ACHN (cell line): ENCODE results near the gene ATRNL1.

Experiments used
- DNase-seq: peaks from one replicate; pipeline ENCODE4 v3.0.0-alpha.2; 2015
- in situ Hi-C: cut with HindIII; loops from 2 replicates; pipeline ENCODE4 v1.10.0; 2017; ENCODE audit warnings: low sequenced_read_pairs, low pct_ligation_motif_present, low pct_unique_long_range_greater_than_20kb

ATRNL1 gene

DNA sequence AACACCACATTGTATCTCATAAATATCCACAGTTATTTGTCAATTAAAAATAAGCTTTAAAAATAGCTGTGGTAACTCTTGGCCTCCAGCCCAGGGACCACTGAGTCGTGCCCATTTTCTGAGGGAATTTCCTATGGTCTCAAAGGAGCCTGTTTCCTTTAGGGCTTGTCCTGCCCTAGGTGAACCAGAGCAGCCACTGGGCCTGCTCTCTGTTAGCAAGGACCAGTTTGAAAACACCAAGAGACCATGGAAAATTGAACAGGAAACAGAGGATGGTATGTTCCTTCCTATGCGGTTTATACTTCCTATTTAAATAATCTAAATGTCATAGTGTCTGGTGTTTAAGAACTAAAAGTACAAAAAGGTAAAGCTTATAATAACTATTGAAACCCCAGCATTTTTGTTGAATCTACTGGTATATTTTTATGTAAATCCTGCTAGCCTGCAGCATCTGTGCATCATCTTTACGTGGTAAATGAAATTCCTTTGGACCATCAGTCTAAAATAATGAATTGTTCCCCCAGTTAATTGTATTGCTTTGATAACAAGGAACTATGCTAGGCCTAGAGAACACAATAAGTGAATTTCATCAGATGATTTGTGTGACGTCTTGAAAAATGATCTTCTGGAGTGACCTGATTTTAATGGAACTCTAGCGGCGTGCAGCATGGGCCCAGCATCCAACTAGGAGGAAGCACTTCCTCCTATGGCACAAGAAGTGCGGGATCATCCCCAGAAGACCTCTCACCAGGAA, 846.1 kb downstream of the ATRNL1 start:
- in situ Hi-C loops, result no loop called here
- no peak for DNase-seq

DNA sequence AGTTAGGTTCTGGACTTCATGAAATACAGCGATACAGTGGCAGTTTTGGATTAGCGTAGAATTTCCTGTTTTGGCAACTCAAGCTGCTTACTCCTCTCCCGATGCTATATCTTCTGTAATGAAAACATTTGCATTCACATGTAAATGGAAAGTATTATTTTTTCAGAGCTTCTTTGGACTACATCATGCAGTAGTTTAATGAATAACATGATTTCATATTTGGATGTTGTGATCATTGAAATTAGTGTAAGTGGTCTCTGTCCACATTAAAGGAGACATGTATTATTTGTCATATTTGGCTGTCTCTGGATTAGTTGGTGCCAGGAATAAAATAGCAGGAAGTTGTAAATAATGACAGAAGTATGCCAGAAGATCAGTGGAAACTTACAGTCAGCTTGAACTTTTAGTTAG, 848.2 kb downstream of the ATRNL1 start:
- in situ Hi-C loops, result no loop called here
- no peak for DNase-seq

DNA sequence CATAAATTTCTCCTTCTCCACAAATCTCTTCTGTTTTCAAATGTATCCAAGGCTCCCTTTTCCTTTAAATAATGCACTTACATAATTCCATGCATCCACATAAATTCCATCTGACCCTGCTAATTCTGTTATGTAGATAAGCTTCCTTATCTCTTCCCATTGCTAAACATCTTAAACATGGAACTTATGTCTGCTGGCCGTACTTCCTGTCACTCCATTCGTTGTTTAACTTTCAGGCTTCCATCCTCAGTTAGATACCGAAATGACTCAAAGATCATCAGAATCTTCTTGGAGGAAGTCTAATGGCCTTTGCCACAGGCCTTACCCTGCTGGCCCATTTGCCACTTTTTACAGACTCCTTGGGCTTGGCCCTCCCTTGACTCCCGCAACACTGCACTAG, 848.9 kb downstream of the ATRNL1 start:
- in situ Hi-C loops, result no loop called here

DNA sequence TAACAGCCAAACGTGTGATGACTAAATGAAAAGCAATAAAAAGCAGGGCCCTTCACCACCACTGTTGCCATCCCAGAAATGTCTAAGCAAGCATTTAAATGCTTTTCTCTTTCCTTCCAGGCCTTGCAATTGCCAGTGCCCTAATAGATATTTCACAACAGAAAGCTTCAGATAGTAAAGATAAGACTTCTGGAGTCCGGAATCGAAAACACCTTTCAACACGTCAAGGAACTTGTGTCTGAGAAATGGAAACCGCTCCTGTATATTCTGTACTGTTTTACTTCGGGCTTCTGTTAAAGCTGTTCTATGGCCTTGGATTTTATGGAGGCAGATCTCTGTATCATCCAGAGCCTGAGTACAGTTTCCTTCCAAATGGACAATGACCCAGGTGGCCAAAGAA, 851.4 kb downstream of the ATRNL1 start:
- no peak for DNase-seq

More for the DNA sequence above, 848.9 kb downstream of the ATRNL1 start:
- DNase-seq, result no peak

DNA sequence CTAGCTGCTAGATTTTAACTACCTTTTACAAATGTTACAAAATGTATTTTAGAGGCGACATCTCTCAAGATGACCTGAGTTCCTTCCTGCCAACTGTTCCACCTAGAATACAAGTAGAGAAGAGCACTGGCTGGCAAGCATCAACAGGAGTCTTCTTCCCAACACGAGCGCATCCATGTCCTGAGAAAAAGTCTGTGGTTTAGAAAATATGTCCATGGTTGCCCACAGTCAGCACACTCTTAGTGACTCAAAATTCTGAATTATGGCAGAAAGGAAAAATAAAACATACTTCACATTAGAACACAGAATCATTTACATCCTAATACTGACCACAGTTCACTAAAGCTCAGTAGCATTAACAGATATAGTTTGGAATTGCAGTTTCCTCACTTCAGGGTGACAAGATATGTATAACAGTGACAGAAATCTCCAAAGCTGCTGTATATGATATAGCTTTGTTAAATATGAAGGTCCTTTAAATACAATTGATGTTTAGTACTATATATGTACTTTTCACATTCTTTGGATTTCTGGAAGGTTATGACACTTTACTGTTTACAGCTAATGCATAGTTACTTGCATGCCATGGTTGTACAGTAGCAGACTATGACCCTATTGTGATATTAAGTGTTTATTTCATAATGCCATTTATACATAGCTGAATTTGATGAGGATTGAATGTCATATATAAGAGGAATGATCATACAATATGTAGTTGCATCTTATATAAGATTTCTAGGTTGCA, 852.7 kb downstream of the ATRNL1 start:
- DNase-seq, result peak; percentile 36
- in situ Hi-C loops, result no loop called here

More for the DNA sequence above, 851.4 kb downstream of the ATRNL1 start:
- in situ Hi-C loops, result no loop called here

DNA sequence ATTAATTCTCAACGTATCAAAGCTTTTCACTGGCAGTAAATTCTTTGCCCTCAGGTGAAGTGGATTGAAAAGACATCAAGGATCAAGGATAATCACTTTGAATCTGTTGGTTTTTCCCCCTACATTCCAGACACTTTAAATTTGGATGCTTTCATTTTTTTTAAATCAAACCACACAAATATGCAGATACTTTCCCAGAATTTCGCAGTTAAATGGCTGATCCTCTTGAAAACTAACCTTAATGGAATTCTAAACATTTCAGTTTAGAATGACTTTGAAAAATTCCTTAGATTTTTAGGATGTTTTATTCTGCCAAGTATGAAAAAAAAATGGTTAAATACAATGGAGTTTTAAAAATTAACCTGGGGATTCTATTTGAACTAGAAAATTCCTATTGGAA, 853.9 kb downstream of the ATRNL1 start:
- DNase-seq, result peak; percentile 99
- in situ Hi-C loops, result no loop called here

DNA sequence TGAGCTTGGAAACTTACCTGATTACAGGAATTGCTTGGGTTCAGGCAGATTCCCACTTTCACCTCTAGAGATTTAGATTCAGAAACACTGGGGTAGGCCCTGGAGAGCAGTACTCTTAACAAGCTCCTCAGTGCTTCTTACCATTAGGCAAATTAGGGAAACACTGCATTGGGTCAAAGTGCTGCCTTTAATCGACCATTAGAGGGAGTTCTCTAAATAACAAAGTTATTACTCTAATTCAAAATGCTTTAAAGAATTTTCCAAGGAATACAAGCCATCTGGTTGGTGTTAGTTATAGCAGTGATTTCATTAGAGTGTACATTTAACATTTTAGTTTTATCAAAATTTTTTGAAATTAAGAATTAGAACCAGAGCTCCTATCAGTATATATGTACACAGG, 855.3 kb downstream of the ATRNL1 start:
- peak; percentile 77 for DNase-seq
- in situ Hi-C loops, result no loop called here

DNA sequence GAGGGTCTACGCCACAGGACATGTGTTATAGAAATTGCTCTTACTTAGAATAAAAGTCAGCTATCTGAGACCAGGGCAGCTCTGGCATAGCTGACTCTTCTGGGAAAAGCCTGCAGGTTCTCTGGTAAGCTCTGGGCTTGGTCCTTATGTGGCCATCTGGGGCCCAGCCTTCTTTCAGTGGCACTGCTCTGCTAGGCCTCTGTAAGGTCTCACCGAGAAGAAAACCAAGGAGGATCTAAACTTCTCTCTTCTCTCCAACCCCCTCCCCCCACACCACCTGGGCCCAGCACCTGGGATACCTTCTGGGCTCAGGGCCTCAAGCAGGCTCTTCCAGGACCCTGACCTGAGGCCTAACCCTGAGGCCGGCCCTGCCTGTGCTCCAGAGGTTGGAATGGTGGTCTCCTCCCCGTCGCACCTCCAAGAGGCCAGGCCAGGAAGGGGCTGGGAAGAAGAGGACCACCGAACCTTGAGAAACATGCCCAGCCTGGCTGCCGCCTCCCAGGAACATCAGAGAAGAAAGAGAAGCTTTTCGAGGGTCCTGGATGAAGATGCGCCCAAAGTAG, 856.2 kb downstream of the ATRNL1 start:
- in situ Hi-C loops, result no loop called here

DNA sequence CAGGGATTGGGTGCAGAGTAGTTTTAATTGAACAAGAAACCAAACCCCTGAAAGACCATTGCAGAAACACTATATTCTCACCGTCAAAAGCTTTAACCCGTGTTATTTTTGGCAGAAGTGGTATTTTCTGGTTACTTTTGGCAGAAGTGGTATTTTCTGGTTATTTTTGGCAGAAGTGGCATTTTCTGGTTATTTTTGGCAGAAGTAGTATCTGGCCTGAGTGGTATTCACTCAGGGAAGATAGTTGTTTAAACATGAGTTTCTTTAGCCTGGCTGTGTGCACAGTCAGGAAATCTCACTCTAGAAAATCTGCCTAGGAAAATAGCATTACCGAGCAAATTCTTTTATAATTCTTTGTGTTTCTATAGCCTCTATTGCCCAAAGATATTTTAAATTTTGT, 857.2 kb downstream of the ATRNL1 start:
- in situ Hi-C loops, result no loop called here
- DNase-seq, result no peak

More for the DNA sequence above, 856.2 kb downstream of the ATRNL1 start:
- no peak for DNase-seq

DNA sequence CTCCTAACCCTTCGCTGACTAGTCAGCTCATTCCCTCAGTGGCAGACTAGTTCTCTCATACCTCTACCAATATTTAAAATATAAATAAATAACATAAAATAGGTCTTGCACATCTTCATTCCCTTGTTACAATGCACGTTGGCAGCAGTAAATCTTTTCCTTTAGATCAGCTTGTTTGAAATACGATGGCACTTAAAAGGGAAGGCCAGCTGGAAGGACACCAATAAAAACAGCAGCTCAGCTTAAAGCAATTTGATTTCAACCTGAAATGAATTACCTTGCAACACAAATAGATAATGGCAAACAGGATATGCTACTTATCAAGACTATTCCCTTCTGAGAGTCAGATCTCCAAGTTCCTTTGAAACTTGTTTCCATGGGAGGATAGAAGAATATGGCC, 858.1 kb downstream of the ATRNL1 start:
- in situ Hi-C loops, result no loop called here
- DNase-seq, result no peak

DNA sequence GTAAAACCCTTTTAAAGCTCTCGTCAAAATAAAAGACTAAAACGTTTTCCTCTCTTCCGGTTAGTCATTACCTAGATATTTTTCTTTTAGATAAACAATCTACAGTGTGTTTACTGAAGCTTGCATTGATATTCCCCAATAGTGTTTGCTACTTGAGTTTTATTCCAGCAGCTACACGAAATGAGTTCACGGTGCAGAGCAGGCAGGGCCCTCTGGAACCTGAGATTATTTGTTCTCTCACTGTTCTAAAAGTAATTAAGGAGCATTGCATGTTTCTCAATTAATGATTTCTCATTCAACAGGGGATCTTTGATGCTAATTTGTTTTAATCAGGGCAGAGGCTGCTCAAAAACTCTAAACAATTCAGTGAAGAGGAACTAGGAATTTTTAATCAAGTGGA, 860.1 kb downstream of the ATRNL1 start:
- in situ Hi-C loops, result no loop called here
- no peak for DNase-seq

DNA sequence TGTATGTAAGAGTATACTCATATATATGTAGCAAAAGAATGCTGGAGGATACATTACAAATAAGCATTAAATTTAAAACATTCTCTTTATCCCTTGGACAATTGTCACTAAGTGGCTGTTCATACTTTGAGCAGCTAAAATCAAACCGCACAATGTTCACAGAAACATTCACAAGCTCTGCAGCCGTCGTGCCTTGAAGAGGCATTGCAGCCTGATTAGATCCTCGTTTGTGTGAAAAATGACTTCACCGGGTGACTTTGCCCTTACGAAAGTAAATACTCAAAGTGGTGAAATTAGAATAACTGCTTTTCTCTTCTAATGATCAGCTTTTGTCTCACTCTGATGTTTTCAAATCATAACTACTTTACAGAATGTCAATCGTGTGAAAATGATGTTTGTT, 860.8 kb downstream of the ATRNL1 start:
- in situ Hi-C loops, result no loop called here
- no peak for DNase-seq

DNA sequence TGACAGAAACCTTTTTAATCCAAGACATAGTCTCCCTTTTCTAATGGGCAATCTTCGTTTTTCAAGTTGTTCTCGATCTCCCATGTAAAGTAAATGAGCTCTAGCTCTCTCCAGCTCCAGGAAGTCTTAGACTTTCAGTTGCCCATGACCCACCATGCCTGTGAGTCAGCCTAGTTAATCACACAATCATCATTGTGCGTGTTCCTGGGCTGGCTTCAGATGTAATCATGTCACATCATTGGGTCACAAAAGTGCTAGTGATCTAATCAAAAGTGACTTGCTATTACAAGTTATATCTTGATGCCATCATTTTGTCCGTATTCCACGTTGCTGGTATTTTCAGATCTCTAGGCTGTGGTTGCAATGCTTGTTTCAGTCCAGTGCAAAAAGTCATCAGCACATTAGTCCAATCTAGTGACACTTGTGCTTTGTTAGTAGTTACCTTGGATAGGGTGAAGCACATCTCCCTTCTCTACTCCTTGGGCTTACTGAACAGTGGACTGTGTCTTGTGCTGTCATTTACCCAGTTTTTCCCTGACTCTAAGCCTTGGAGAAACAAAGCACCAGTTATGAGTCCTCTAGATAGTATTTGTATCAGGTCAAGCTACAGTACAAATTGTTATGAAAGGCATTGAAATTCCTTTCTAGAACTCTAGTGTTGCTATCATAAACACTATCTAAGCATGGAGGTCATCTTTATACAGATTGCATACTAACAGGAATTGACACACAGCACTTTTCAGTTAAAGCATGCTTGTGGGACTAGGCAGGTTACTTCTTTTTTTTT, 863.3 kb downstream of the ATRNL1 start:
- in situ Hi-C loops, result no loop called here
- DNase-seq, result no peak

DNA sequence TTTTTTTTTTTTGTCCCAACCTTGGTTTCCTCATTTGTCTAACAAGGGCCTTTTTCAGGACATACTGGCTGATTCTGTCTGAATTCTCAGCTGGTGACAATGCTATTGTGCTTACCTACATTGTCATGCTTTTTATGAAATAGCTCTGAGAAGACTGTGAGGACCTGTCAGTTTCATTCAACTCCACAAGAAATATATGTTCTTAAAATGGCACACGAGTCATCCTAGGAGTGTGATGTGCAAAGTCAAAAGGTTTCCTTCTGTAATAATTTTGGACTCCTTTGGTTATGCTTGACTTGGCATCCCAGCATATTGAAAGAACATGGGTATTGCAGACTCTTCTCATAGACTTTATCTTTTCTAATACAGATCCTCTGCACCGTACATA, 863.8 kb downstream of the ATRNL1 start:
- DNase-seq, result no peak

DNA sequence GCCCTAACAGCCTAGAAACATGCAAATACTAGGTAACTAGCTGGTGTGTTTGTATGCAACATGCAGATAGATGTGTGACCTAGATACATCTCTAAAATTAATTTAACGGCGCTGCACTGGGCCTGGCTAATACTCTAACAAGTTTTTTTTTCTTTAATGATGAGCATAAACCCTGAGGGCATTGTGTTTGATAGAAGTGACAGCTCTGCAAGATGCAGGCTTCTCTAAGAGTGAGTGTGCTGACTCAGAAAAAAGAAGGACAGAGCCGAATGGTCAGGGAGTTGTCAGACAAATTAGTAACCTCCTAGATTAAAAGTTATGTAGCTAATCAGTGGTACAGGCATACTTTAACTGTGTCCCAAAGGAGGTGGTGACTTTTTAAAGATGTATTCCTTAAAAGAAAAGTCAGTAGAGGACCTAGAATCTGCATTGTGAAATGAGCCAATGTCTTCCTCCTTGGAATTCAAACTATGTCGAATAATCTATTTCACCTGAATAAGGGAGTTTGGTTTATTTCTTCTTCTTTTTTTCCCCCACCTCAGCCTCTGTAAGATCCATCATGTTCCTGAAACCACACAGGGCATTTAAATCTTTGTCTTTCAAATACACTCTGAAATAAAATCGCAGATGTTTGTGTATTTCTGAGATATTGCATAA, 864.7 kb downstream of the ATRNL1 start:
- in situ Hi-C loops, result no loop called here
- DNase-seq, result no peak

More for the DNA sequence above, 863.8 kb downstream of the ATRNL1 start:
- in situ Hi-C loops, result no loop called here

DNA sequence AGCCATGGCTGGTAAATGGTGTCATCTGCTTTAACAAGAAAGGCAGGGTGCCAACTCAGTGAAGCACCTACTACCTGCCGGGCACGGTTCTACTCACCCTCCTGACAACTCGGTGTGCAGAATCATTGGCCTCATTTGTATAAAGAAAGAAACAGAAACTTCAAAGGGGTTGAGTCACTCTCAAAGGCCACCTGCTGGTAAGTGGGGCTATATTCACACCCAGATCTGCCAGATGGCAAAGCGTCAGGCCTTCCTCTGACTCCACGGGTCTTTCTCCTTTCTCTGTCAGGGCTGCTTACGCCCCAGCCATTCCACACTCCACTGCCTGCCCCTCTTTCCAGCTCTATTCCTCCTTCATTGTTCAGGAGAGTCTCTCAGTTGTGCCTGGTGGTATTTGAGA, 870.7 kb downstream of the ATRNL1 start:
- DNase-seq, result peak; percentile 63
- in situ Hi-C loops, result no loop called here

DNA sequence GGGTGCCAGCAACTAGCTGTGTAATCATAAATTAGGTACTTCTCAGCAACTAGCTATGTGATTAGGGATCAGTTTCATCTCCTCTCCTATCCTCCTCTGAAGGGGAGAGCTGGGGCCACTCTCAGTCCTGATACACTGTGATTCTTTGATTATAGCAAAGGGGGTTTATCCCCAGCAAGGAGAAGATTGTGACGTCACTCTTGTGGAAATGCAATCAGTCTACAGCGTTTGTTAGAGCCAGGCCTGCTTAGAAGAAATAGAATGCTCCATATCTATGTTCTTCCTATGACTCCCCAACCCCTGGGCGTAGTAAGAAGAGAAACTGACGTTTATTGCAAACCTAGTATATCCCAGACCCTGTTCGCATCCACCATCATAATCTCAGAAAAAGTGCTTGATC, 871.7 kb downstream of the ATRNL1 start:
- no peak for DNase-seq
- in situ Hi-C loops, result no loop called here

DNA sequence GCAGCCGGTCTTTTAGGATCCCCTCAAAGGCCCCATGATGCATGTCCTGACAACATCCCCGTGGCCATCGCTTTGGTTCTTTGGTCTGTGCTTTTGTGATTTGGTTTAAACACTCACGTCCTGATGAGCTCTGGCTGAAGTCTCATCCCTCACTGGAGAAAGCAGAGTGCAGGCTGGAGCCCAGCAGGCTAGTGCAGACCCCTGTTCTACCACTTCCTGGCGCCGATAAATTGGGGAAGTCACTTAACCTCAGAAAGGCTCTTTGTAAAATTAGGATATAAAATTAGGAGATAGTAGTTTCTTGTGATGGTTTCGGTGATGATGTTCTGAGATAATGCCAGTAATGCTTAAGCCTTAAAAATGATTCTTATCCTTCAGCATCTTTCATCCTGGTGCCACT, 872.2 kb downstream of the ATRNL1 start:
- in situ Hi-C loops, result no loop called here

DNA sequence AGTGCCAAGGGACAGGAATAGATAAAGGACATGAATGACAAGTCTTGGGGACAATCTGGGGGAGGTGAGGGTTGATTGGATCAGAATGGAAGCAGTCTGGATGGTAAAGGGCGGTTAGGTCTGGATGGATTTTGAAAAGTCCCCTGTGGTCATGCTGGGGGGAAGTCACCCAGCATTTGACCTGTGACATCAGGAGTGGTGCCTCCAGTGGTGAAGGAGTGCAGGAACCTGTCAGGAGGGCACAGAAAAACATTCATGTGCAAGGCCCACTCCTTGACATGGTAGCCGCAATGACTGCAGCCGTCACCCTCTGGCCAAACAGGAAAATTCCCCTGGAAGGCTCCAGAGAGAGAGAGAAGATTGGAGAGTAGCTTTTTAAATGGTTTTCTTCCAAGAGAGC, 875.1 kb downstream of the ATRNL1 start:
- in situ Hi-C loops, result no loop called here
- no peak for DNase-seq

More for the DNA sequence above, 872.2 kb downstream of the ATRNL1 start:
- DNase-seq, result no peak
